A549 (cell line): ENCODE measurements around the gene STIM1. TPM values are rescaled to one million over a fixed set of nuclear protein-coding genes. Genes with fewer than 3 reads are reported as not detected.

ENCODE experiments used
- ATAC-seq, 2 experiments: fragments of 200-7000 bp in 1 of 2; fragments of >200 bp in 1 of 2; cut with Nextera tagmentation in 1 of 2; cut with Tn5 transposase in 1 of 2; 3 replicates each; pipeline versions ENCODE4 v1.8.0 to v1.9.1; 2018 to 2020; ENCODE audit warnings: mild to moderate bottlenecking in 1 of 2, moderate library complexity in 1 of 2
- CTCF ChIA-PET: fragments of 300-600 bp; sonication (Branson Sonifier 250); formaldehyde crosslinking; extraction: SDS; loops from one replicate; lab custom pipeline; 2021; ENCODE audit warnings: antibody characterized with exemption, inconsistent platforms; lab: Yijun Ruan, JAX
- POLR2A ChIA-PET: fragments of 350-600 bp; formaldehyde crosslinking; extraction: SDS; loops from one replicate; lab custom pipeline; 2021; ENCODE audit warnings: antibody characterized with exemption, inconsistent platforms; lab: Yijun Ruan, JAX
- DNase-seq, 2 experiments: peaks; one replicate each; pipeline versions ENCODE4 v3.0.0 to v3.0.0-alpha.2; 2011 to 2016; ENCODE audit warnings: low read depth in 1 of 2, low spot score in 1 of 2
- FAIRE-seq: peaks from 2 replicates; lab custom pipeline; 2011; peaks lifted over from hg19 to GRCh38; lab: Jason Lieb, UNC
- H3K27ac ChIP-seq, 2 experiments: fragments of >200 bp; sonication (Bioruptor Twin); formaldehyde crosslinking; 3 replicates each; pipeline ENCODE4 v1.5.1; 2016 to 2017
- H3K4me1 ChIP-seq: fragments of >200 bp; sonication (Bioruptor Twin); formaldehyde crosslinking; 3 replicates; pipeline ENCODE4 v1.6.1; 2016
- H3K4me2 ChIP-seq: fragments of >200 bp; sonication (Bioruptor Twin); formaldehyde crosslinking; 3 replicates; pipeline ENCODE4 v1.6.1; 2016
- H3K4me3 ChIP-seq: fragments of >200 bp; sonication (Bioruptor Twin); formaldehyde crosslinking; 3 replicates; pipeline ENCODE4 v1.5.1; 2016
- H3K9me3 ChIP-seq: fragments of >200 bp; sonication (Bioruptor Twin); formaldehyde crosslinking; 3 replicates; pipeline ENCODE4 v1.6.1; 2016
- BHLHE40 ChIP-seq: IDR thresholded peaks from 2 replicates; pipeline ENCODE4 v1.6.1; 2012; ENCODE audit warnings: low read depth, low read length, inconsistent platforms
- CBX2 ChIP-seq: fragments of 200-600 bp; sonication (generic); IDR thresholded peaks from 2 replicates; pipeline ENCODE4 v1.6.1; 2016; ENCODE audit warnings: low read depth, mild to moderate bottlenecking, borderline replicate concordance
- CBX8 ChIP-seq: fragments of 200-600 bp; sonication (generic); IDR thresholded peaks from 2 replicates; pipeline ENCODE4 v1.6.1; 2016
- JUNB ChIP-seq: fragments of >200 bp; sonication (Bioruptor Twin); formaldehyde crosslinking; IDR thresholded peaks from 2 replicates; pipeline ENCODE4 v1.6.1; 2016
- MAFK ChIP-seq: fragments of 450-650 bp; IDR thresholded peaks from 2 replicates; pipeline ENCODE4 v1.6.1; 2014; ENCODE audit not compliant: partially characterized antibody
- NFE2L2 ChIP-seq: fragments of 150-350 bp; conservative IDR thresholded peaks from 2 replicates; pipeline ENCODE4 v1.6.1; 2014; ENCODE audit warnings: low read length
- NPAS2 ChIP-seq: fragments of 250-450 bp; sonication (Bioruptor Pico); IDR thresholded peaks from 2 replicates; pipeline ENCODE4 v1.8.0; 2022; ENCODE audit warnings: mild to moderate bottlenecking, moderate library complexity, borderline replicate concordance
- NR3C1 ChIP-seq: fragments of >200 bp; sonication (Bioruptor Twin); formaldehyde crosslinking; IDR thresholded peaks from 3 replicates; pipeline ENCODE4 v1.6.1; 2017
- PHF8 ChIP-seq: fragments of 200-600 bp; sonication (generic); IDR thresholded peaks from 2 replicates; pipeline ENCODE4 v1.6.1; 2016; ENCODE audit warnings: low read depth, mild to moderate bottlenecking, antibody characterized with exemption, moderate library complexity, borderline replicate concordance
- POLR2A ChIP-seq: IDR thresholded peaks from 2 replicates; pipeline ENCODE4 v1.6.1; 2012; ENCODE audit warnings: mild to moderate bottlenecking, low read length
- RFX5 ChIP-seq: fragments of 450-650 bp; IDR thresholded peaks from 2 replicates; pipeline ENCODE4 v1.7.1; 2014; ENCODE audit warnings: antibody characterized with exemption, mild to moderate bottlenecking, moderate library complexity
- ZC3H11A ChIP-seq: fragments of 450-650 bp; IDR thresholded peaks from 2 replicates; pipeline ENCODE4 v1.6.1; 2014; ENCODE audit warnings: antibody characterized with exemption, mild to moderate bottlenecking
- ZFP36 ChIP-seq: fragments of 450-650 bp; IDR thresholded peaks from 2 replicates; pipeline ENCODE4 v1.6.1; 2014; ENCODE audit warnings: borderline replicate concordance; ENCODE audit not compliant: partially characterized antibody
- WGBS: methylation state at CpG from one replicate; pipeline ENCODE4 v1.1.6; 2017; ENCODE audit errors: missing lambda C conversion rate; 5-methylcytosine and 5-hydroxymethylcytosine counted together
- polyA plus RNA-seq, 4 experiments: library from polyadenylated mRNA; depleted of rRNA in 3 of 4; stranded (reverse); fragments of >200 nt; fragmentation: RNase III in 1 of 4; extraction: RNeasy Plus Mini Kit Qiagen cat#74134 plus additional on column Dnase treatment in 1 of 4; gene quantifications; 2 replicates in 3 of 4; 3 replicates in 1 of 4; pipeline ENCODE4 v1.2.3, GENCODE V29; 2011 to 2017
- TF ChIP-seq, protein P1 (sequence below): fragments of >200 bp; sonication (Bioruptor Twin); formaldehyde crosslinking; IDR thresholded peaks from 3 replicates; pipeline ENCODE4 v1.5.1; 2016
- TF ChIP-seq, protein P2 (sequence below): fragments of 250-450 bp; sonication (Bioruptor Pico); IDR thresholded peaks from 2 replicates; pipeline ENCODE4 v1.5.0; 2021; ENCODE audit warnings: mild to moderate bottlenecking, moderate library complexity, borderline replicate concordance
- TF ChIP-seq, protein P3 (sequence below): fragments of 250-450 bp; sonication (Bioruptor Pico); IDR thresholded peaks from 2 replicates; pipeline ENCODE4 v1.5.0; 2020; ENCODE audit warnings: low read depth, mild to moderate bottlenecking, moderate library complexity

The STIM1 gene
- polyA plus RNA-seq, 2 of the 4 experiments (the other 2 are of a cell fraction): 35.2 to 38.7 TPM

DNA sequence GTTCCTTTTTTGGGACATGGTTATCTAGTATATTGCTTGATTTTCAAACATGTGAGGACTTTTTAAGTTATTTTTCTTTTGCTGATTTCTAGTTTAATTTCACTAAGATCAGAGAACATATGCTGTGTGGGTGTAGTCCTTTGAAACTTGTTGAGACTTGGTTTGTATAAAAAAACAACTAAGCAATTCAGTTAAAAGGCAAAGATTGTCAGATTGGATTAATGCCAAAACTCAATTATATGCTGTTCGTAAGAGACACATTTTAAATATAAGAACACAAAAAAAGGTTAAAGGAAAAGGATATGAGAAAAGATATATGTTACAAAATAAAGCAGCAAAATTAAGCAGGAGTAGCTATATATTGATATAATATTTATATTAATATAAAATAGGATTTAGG lies 221.3 kb downstream of the STIM1 start:
- CTCF ChIA-PET: interaction anchor here (15.7 kb wide), 1 partner anchor 228 kb away, joined by 919 read pairs; the partner anchor contains the start of genes RHOG and STIM1
- H3K4me2 ChIP-seq: no peak overlapping the region
- no peak overlapping the region for H3K27ac ChIP-seq
- no peak for ATAC-seq
- no peaks in the 10 kb centered on the region for H3K9me3 ChIP-seq
- POLR2A ChIA-PET: no interaction called here
- no peak for TF ChIP-seq ZFP36
- TF ChIP-seq, protein P1, sequence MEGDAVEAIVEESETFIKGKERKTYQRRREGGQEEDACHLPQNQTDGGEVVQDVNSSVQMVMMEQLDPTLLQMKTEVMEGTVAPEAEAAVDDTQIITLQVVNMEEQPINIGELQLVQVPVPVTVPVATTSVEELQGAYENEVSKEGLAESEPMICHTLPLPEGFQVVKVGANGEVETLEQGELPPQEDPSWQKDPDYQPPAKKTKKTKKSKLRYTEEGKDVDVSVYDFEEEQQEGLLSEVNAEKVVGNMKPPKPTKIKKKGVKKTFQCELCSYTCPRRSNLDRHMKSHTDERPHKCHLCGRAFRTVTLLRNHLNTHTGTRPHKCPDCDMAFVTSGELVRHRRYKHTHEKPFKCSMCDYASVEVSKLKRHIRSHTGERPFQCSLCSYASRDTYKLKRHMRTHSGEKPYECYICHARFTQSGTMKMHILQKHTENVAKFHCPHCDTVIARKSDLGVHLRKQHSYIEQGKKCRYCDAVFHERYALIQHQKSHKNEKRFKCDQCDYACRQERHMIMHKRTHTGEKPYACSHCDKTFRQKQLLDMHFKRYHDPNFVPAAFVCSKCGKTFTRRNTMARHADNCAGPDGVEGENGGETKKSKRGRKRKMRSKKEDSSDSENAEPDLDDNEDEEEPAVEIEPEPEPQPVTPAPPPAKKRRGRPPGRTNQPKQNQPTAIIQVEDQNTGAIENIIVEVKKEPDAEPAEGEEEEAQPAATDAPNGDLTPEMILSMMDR: no peak
- no peak for TF ChIP-seq BHLHE40
- no peak for TF ChIP-seq NR3C1
- TF ChIP-seq, protein P2, sequence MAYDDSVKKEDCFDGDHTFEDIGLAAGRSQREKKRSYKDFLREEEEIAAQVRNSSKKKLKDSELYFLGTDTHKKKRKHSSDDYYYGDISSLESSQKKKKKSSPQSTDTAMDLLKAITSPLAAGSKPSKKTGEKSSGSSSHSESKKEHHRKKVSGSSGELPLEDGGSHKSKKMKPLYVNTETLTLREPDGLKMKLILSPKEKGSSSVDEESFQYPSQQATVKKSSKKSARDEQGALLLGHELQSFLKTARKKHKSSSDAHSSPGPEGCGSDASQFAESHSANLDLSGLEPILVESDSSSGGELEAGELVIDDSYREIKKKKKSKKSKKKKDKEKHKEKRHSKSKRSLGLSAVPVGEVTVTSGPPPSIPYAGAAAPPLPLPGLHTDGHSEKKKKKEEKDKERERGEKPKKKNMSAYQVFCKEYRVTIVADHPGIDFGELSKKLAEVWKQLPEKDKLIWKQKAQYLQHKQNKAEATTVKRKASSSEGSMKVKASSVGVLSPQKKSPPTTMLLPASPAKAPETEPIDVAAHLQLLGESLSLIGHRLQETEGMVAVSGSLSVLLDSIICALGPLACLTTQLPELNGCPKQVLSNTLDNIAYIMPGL (CRISPR knock-in tag): no peak
- TF ChIP-seq RFX5: no peak
- no peak for FAIRE-seq
- H3K4me1 ChIP-seq: no peaks in the 10 kb centered on the region
- WGBS: 88% methylated on average over 1 of the region's 1 CpG
- no peak for DNase-seq
- no peak overlapping the region for H3K4me3 ChIP-seq

DNA sequence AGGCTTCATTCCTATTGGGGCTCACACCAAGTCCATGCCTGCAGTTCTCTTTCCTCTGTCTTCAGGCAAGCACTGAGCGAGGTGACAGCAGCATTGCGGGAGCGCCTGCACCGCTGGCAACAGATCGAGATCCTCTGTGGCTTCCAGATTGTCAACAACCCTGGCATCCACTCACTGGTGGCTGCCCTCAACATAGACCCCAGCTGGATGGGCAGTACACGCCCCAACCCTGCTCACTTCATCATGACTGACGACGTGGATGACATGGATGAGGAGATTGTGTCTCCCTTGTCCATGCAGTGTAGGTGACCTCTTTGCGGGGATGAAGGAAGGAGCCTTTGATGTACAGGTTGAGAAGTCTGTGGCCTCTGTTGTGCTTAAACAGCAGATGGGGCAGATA lies 227.7 kb downstream of the STIM1 start:
- H3K4me1 ChIP-seq: no peaks in the 10 kb centered on the region
- ChIA-PET POLR2A (no interaction called here), CTCF (interaction anchor here (2.9 to 7.0 kb wide), 4 partner anchors 11 to 234 kb away, joined by 15 to 102 read pairs (median 28); partner anchors contain the start of gene STIM1)
- ATAC-seq (no peak), FAIRE-seq (no peak), DNase-seq (no peak)
- TF ChIP-seq NPAS2 (CRISPR knock-in tag) (no peak), MAFK (no peak)
- WGBS: 80% methylated on average over 7 of the region's 9 CpGs
- H3K27ac ChIP-seq: no peak overlapping the region
- H3K4me2 ChIP-seq: no peak overlapping the region
- no peak overlapping the region for H3K4me3 ChIP-seq
- no peaks in the 10 kb centered on the region for H3K9me3 ChIP-seq

DNA sequence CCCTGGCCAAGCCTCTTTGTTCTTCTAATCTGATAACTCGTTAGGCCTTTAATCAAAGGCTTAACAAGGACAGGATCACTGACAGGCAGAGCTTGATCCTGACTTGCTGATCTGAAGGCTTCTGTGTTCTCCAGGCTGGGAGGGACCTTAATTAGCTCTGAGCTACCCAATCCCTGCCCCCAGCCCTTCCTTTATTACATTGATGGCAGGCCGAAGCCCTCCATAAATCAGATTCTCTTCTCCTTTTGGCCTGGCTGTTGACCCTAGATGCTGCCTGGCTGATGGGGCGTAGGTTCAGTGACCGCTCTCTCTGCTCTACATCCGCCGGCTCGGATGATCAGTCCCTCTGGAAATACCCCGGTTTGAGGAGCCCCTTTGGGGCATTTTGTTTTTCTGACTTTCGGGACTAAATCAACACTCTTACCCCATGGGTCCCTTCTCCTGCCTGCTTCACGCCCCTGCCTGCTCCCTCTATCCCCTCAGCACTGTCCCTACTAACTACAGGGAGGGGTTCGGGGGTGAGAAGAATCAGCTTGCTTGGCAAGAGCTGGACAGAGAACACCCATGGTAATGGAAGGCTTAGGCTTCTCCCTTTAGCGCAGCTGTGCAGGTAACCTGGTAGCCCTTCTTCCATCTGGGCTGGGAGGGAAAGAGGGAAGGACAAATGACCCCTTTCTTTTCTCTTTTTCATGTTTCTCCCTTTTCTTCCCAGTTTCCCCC lies 229.1 kb downstream of the STIM1 start:
- POLR2A ChIA-PET: no interaction called here
- ATAC-seq: no peak
- CTCF ChIA-PET: interaction anchor here (0.6 to 7.0 kb wide), 5 partner anchors 13 to 236 kb away, joined by 4 to 102 read pairs (median 15); partner anchors contain the start of gene STIM1
- TF ChIP-seq, protein P3, sequence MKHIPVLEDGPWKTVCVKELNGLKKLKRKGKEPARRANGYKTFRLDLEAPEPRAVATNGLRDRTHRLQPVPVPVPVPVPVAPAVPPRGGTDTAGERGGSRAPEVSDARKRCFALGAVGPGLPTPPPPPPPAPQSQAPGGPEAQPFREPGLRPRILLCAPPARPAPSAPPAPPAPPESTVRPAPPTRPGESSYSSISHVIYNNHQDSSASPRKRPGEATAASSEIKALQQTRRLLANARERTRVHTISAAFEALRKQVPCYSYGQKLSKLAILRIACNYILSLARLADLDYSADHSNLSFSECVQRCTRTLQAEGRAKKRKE (CRISPR knock-in tag): no peak
- 94% methylated on average over 12 of the region's 12 CpGs for WGBS
- Histone ChIP-seq H3K4me2 (no peak overlapping the region), H3K4me1 (no peaks in the 10 kb centered on the region), H3K27ac (no peak overlapping the region), H3K9me3 (no peaks in the 10 kb centered on the region), H3K4me3 (no peak overlapping the region)
- no peak for FAIRE-seq
- DNase-seq: no peak

DNA sequence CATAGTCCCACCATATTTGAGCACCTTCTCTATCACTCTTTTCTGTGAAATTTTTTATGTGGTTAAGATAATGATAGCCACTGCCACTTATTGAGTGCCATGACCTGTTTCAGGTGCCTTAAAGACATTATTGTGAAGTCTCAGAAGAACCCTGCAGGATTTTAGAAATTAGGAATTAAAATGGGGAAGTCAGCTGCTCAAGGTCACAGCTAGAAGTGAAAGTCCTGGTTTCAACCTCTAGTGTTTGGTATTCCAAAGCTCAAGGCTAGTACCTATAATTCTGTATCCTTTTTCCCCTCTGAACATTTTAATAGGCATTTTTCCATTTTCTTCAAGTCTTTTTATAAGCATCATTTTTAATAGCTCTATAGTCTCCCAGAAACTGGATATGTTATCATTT lies 230.1 kb downstream of the STIM1 start:
- CTCF ChIA-PET: interaction anchor here (1.7 to 7.0 kb wide), 3 partner anchors 14 to 236 kb away, joined by 8 to 102 read pairs (median 19); partner anchors contain the start of gene STIM1
- no peak overlapping the region for H3K27ac ChIP-seq
- no peaks in the 10 kb centered on the region for H3K9me3 ChIP-seq
- H3K4me3 ChIP-seq: no peak overlapping the region
- FAIRE-seq (no peak), DNase-seq (no peak), ATAC-seq (no peak)
- no peak for TF ChIP-seq CBX2
- no peak for TF ChIP-seq PHF8
- no peak for TF ChIP-seq CBX8
- TF ChIP-seq NFE2L2: no peak
- no peak for TF ChIP-seq JUNB
- TF ChIP-seq ZC3H11A: no peak
- no peak for TF ChIP-seq POLR2A
- H3K4me1 ChIP-seq: no peaks in the 10 kb centered on the region
- POLR2A ChIA-PET: no interaction called here
- no peak overlapping the region for H3K4me2 ChIP-seq
